GM23338 (cell line): ENCODE data around the gene ATP6V0A4. TPM values are rescaled to one million over a fixed set of nuclear protein-coding genes. Genes with fewer than 3 reads are reported as not detected.

Experiments used
- ATAC-seq: fragments of 200-7000 bp; cut with Tn5 transposase; 3 replicates; pipeline ENCODE4 v1.9.1; 2020
- DNase-seq: peaks from one replicate; pipeline ENCODE4 v3.0.0-alpha.2; 2015; ENCODE audit warnings: low spot score
- H2AFZ ChIP-seq: fragments of 200-600 bp; sonication (generic); 2 replicates; pipeline ENCODE4 v1.8.0; 2016; ENCODE audit warnings: antibody characterized with exemption, mild to moderate bottlenecking, moderate library complexity
- H3F3A ChIP-seq: fragments of 200-600 bp; sonication (generic); replicated peaks from 2 replicates; pipeline ENCODE4 v1.8.0; 2017; ENCODE audit warnings: antibody characterized with exemption, mixed run types, low read depth
- H3K27ac ChIP-seq: fragments of 200-600 bp; sonication (generic); 2 replicates; pipeline ENCODE4 v1.6.1; 2016; ENCODE audit warnings: low read depth
- H3K27me3 ChIP-seq: fragments of 200-600 bp; sonication (generic); 2 replicates; pipeline ENCODE4 v1.8.0; 2016; ENCODE audit warnings: mild to moderate bottlenecking, mixed run types, moderate library complexity; ENCODE audit not compliant: insufficient read depth
- H3K36me3 ChIP-seq: fragments of 200-600 bp; sonication (generic); 2 replicates; pipeline ENCODE4 v1.8.0; 2016; ENCODE audit warnings: mild to moderate bottlenecking; ENCODE audit not compliant: insufficient read depth
- H3K4me1 ChIP-seq: fragments of 200-600 bp; sonication (generic); 2 replicates; pipeline ENCODE4 v1.8.0; 2016; ENCODE audit warnings: mild to moderate bottlenecking, moderate library complexity; ENCODE audit not compliant: insufficient read depth
- H3K4me2 ChIP-seq: fragments of 200-600 bp; sonication (generic); 2 replicates; pipeline ENCODE4 v1.7.1; 2017; ENCODE audit warnings: mixed run types
- H3K4me3 ChIP-seq: fragments of 200-600 bp; sonication (generic); 2 replicates; pipeline ENCODE4 v1.6.1; 2016; ENCODE audit warnings: mixed run types
- H3K79me2 ChIP-seq: fragments of 200-600 bp; sonication (generic); replicated peaks from 2 replicates; pipeline ENCODE4 v1.8.0; 2017; ENCODE audit warnings: mild to moderate bottlenecking; ENCODE audit not compliant: insufficient read depth
- H3K9me2 ChIP-seq: fragments of 200-600 bp; sonication (generic); 2 replicates; pipeline ENCODE4 v1.8.0; 2017; ENCODE audit not compliant: insufficient read depth
- H4K20me1 ChIP-seq: fragments of 200-600 bp; sonication (generic); replicated peaks from 2 replicates; pipeline ENCODE4 v1.8.0; 2017; ENCODE audit warnings: mild to moderate bottlenecking; ENCODE audit not compliant: insufficient read depth
- H3K27ac Mint-ChIP-seq: 2 replicates; pipeline ENCODE4 v1.8.0; 2020; ENCODE audit warnings: inconsistent platforms, mild to moderate bottlenecking, moderate library complexity, mixed read lengths
- H3K27me3 Mint-ChIP-seq: 3 replicates; pipeline ENCODE4 v1.8.0; 2022; ENCODE audit warnings: low read depth, mild to moderate bottlenecking, moderate library complexity, mixed read lengths, inconsistent platforms; ENCODE audit not compliant: insufficient read depth, poor library complexity
- H3K36me3 Mint-ChIP-seq: 3 replicates; pipeline ENCODE4 v1.8.0; 2021; ENCODE audit warnings: low read depth, mild to moderate bottlenecking, inconsistent platforms, moderate library complexity, mixed read lengths
- H3K4me1 Mint-ChIP-seq: 3 replicates; pipeline ENCODE4 v1.8.0; 2020; ENCODE audit warnings: mild to moderate bottlenecking, inconsistent platforms, mixed read lengths
- H3K4me3 Mint-ChIP-seq: 3 replicates; pipeline ENCODE4 v1.8.0; 2021; ENCODE audit warnings: moderate library complexity, mild to moderate bottlenecking, inconsistent platforms, mixed read lengths
- H3K9me3 Mint-ChIP-seq: 3 replicates; pipeline ENCODE4 v1.8.0; 2020; ENCODE audit warnings: moderate library complexity, mild to moderate bottlenecking, inconsistent platforms, mixed read lengths
- NANOG ChIP-seq: IDR thresholded peaks from 2 replicates; pipeline ENCODE4 v1.6.1; 2016; ENCODE audit warnings: antibody characterized with exemption, borderline replicate concordance
- POLR2AphosphoS5 ChIP-seq: IDR thresholded peaks from 2 replicates; pipeline ENCODE4 v1.6.1; 2016; ENCODE audit warnings: antibody characterized with exemption, low read depth
- STAT1 ChIP-seq: IDR thresholded peaks from one replicate; pipeline ENCODE4 v1.6.1; 2016; ENCODE audit warnings: antibody characterized with exemption; ENCODE audit not compliant: unreplicated experiment
- ZNF462 ChIP-seq: fragments of 250-450 bp; sonication (Bioruptor Pico); IDR thresholded peaks from 2 replicates; pipeline ENCODE4 v1.5.0; 2020; ENCODE audit warnings: mild to moderate bottlenecking, moderate library complexity
- polyA plus RNA-seq: library from polyadenylated mRNA; unstranded; fragments of >200 nt; fragmentation: Nextera tagmentation; extraction: Ambion mirVana; gene quantifications from 2 replicates; pipeline ENCODE4 v1.2.1, GENCODE V29; 2016
- total RNA-seq: library from RNA; depleted of rRNA; stranded (reverse); fragments of >200 nt; shearing (Covaris generic); gene quantifications from 2 replicates; pipeline ENCODE4 v1.2.3, GENCODE V29; 2014
- TF ChIP-seq, protein P1 (sequence below): IDR thresholded peaks from one replicate; pipeline ENCODE4 v1.6.1; 2018; ENCODE audit warnings: antibody characterized with exemption; ENCODE audit not compliant: unreplicated experiment

The ATP6V0A4 gene
- total and polyA plus RNA-seq, 2 experiments from 2014 or later: 0.10 to 1.3 TPM

GRCh38 chr7:138829335-138829734 lies 31.3 kb upstream of the ATP6V0A4 start (continued):
- TF ChIP-seq, protein P1, sequence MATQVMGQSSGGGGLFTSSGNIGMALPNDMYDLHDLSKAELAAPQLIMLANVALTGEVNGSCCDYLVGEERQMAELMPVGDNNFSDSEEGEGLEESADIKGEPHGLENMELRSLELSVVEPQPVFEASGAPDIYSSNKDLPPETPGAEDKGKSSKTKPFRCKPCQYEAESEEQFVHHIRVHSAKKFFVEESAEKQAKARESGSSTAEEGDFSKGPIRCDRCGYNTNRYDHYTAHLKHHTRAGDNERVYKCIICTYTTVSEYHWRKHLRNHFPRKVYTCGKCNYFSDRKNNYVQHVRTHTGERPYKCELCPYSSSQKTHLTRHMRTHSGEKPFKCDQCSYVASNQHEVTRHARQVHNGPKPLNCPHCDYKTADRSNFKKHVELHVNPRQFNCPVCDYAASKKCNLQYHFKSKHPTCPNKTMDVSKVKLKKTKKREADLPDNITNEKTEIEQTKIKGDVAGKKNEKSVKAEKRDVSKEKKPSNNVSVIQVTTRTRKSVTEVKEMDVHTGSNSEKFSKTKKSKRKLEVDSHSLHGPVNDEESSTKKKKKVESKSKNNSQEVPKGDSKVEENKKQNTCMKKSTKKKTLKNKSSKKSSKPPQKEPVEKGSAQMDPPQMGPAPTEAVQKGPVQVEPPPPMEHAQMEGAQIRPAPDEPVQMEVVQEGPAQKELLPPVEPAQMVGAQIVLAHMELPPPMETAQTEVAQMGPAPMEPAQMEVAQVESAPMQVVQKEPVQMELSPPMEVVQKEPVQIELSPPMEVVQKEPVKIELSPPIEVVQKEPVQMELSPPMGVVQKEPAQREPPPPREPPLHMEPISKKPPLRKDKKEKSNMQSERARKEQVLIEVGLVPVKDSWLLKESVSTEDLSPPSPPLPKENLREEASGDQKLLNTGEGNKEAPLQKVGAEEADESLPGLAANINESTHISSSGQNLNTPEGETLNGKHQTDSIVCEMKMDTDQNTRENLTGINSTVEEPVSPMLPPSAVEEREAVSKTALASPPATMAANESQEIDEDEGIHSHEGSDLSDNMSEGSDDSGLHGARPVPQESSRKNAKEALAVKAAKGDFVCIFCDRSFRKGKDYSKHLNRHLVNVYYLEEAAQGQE: no peak
- TF ChIP-seq STAT1 (no peak), ZNF462 (CRISPR knock-in tag) (no peak), POLR2AphosphoS5 (no peak)

GRCh38 chr7:138828302-138828701 lies 30.3 kb upstream of the ATP6V0A4 start:
- Histone ChIP-seq H3K27me3 (no peaks in the 10 kb centered on the region), H3K79me2 (no peaks in the 10 kb centered on the region), H3F3A (no peaks in the 10 kb centered on the region), H2AFZ (no peak overlapping the region), H3K36me3 (no peaks in the 10 kb centered on the region), H3K4me2 (no peak overlapping the region), H3K4me1 (no peaks in the 10 kb centered on the region), H3K9me2 (no peaks in the 10 kb centered on the region), H3K27ac (no peak overlapping the region), H4K20me1 (no peaks in the 10 kb centered on the region), H3K4me3 (no peak overlapping the region)
- no peak for DNase-seq
- H3K4me3 Mint-ChIP-seq: no peak overlapping the region
- ATAC-seq: no peak
- no peak for TF ChIP-seq STAT1
- TF ChIP-seq NANOG: no peak
- peaks cover 8% of the 10 kb centered on the region; the same call in 1 of the 3 replicates for H3K4me1 Mint-ChIP-seq
- no peaks in the 10 kb centered on the region for H3K36me3 Mint-ChIP-seq
- H3K27ac Mint-ChIP-seq: no peak overlapping the region
- H3K27me3 Mint-ChIP-seq: no peaks in the 10 kb centered on the region
- no peaks in the 10 kb centered on the region for H3K9me3 Mint-ChIP-seq
